ENCODE results near the gene CTIF. TPM values are rescaled to one million over a fixed set of nuclear protein-coding genes. Genes with fewer than 3 reads are reported as not detected.

Gene CTIF
- total and polyA plus RNA-seq, 4 donors = 10.6 to 26.7 (median 12.3) TPM

GRCh38 chr18:48673456-48673852 lies 134.6 kb downstream of the CTIF start:
- H3K4me1 ChIP-seq (ENCODE audit: control insufficient read depth in 4 of 4, insufficient read depth in 4 of 4, low read length in 3 of 4) = peaks cover 17 to 77% (median 65%) of the 10 kb centered on the region in 4 donors

More at GRCh38 chr18:48673456-48673852, 134.6 kb downstream of the CTIF start:
- DNase-seq (ENCODE audit: low spot score) = no peak
- H3K27ac ChIP-seq (ENCODE audit: low read depth in 1 of 2, low read length in 2 of 2) = peak overlapping the region; percentile 76 to 84
- H3K36me3 ChIP-seq (ENCODE audit: control insufficient read depth in 4 of 4, insufficient read depth in 3 of 4, low read depth in 1 of 4, low read length in 3 of 4) = peaks cover 0 to 2% (median 0%) of the 10 kb centered on the region in 4 donors
- no peak overlapping the region for H3K4me3 ChIP-seq (ENCODE audit: low read depth in 1 of 3, low read length in 3 of 3)
- WGBS = 41% methylated on average over 3 of the region's 3 CpGs
- TF ChIP-seq, protein P1, sequence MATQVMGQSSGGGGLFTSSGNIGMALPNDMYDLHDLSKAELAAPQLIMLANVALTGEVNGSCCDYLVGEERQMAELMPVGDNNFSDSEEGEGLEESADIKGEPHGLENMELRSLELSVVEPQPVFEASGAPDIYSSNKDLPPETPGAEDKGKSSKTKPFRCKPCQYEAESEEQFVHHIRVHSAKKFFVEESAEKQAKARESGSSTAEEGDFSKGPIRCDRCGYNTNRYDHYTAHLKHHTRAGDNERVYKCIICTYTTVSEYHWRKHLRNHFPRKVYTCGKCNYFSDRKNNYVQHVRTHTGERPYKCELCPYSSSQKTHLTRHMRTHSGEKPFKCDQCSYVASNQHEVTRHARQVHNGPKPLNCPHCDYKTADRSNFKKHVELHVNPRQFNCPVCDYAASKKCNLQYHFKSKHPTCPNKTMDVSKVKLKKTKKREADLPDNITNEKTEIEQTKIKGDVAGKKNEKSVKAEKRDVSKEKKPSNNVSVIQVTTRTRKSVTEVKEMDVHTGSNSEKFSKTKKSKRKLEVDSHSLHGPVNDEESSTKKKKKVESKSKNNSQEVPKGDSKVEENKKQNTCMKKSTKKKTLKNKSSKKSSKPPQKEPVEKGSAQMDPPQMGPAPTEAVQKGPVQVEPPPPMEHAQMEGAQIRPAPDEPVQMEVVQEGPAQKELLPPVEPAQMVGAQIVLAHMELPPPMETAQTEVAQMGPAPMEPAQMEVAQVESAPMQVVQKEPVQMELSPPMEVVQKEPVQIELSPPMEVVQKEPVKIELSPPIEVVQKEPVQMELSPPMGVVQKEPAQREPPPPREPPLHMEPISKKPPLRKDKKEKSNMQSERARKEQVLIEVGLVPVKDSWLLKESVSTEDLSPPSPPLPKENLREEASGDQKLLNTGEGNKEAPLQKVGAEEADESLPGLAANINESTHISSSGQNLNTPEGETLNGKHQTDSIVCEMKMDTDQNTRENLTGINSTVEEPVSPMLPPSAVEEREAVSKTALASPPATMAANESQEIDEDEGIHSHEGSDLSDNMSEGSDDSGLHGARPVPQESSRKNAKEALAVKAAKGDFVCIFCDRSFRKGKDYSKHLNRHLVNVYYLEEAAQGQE (IDR thresholded peaks at IDR 0.05) = no peak
- TF ChIP-seq RAD21 (IDR thresholded peaks at IDR 0.05) (no peak), CTCF (IDR thresholded peaks at IDR 0.05; ENCODE audit: low read depth, low read length, missing input control) (no peak), ZBTB33 (IDR thresholded peaks at IDR 0.05) (no peak), NR2F2 (IDR thresholded peaks at IDR 0.05) (no peak), SP1 (IDR thresholded peaks at IDR 0.05) (no peak), EGR1 (IDR thresholded peaks at IDR 0.05; ENCODE audit: low read depth in 2 of 2) (no peak)
- H3K9me3 ChIP-seq (ENCODE audit: control insufficient read depth in 4 of 4, low read length in 3 of 4) = no peaks in the 10 kb centered on the region
- no peaks in the 10 kb centered on the region for H3K27me3 ChIP-seq (ENCODE audit: control insufficient read depth in 4 of 4, insufficient read depth in 4 of 4, low read length in 3 of 4)
- no peak overlapping the region for H3K9ac ChIP-seq (ENCODE audit: low read depth in 1 of 2, low read length in 2 of 2)

Data from liver (tissue), 9 donors.